ENCODE measurements around the gene PHC2.

Gene PHC2

GRCh38 chr1:33305816-33306652, 124.9 kb downstream of the PHC2 start:
- TF ChIP-seq, protein P1, sequence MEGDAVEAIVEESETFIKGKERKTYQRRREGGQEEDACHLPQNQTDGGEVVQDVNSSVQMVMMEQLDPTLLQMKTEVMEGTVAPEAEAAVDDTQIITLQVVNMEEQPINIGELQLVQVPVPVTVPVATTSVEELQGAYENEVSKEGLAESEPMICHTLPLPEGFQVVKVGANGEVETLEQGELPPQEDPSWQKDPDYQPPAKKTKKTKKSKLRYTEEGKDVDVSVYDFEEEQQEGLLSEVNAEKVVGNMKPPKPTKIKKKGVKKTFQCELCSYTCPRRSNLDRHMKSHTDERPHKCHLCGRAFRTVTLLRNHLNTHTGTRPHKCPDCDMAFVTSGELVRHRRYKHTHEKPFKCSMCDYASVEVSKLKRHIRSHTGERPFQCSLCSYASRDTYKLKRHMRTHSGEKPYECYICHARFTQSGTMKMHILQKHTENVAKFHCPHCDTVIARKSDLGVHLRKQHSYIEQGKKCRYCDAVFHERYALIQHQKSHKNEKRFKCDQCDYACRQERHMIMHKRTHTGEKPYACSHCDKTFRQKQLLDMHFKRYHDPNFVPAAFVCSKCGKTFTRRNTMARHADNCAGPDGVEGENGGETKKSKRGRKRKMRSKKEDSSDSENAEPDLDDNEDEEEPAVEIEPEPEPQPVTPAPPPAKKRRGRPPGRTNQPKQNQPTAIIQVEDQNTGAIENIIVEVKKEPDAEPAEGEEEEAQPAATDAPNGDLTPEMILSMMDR (IDR thresholded peaks at IDR 0.05; ENCODE audit: low read depth, low read length) = no peak
- no peak overlapping the region for H3K4me3 ChIP-seq (ENCODE audit: low read depth, low read length)

- TF ChIP-seq, protein P1 (IDR thresholded peaks at IDR 0.05; ENCODE audit: low read depth, low read length) = no peak
- H3K4me3 ChIP-seq (ENCODE audit: low read depth, low read length) = no peak overlapping the region
Observed at GRCh38 chr1:33305016-33305415, 125.9 kb downstream of the PHC2 start.

DNA sequence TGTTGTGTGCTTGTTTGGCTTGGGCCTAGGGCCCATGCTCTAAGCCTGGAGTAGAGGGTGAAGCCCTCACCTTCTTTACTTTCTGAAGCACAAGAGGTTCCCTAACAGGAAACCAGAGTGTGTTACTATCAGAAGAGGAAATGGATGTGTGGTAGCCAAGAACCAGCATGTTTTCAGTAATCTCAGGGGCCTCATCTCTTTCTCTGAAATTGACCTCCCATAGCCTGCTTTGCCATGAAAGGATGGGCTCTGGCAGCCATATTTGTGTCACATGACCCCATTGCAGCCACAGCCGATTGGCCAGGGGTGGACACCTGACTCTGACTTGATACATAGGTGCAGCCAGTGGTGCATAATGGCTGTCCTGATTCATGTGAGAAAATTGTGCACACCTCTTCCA, 128.6 kb downstream of the PHC2 start:
- TF ChIP-seq, protein P1 (IDR thresholded peaks at IDR 0.05; ENCODE audit: low read depth, low read length) = no peak
- H3K4me3 ChIP-seq (ENCODE audit: low read depth, low read length) = no peak overlapping the region

GRCh38 chr1:33301273-33301984, 129.5 kb downstream of the PHC2 start:
- H3K4me3 ChIP-seq (ENCODE audit: low read depth, low read length) = no peak overlapping the region
- TF ChIP-seq, protein P1 (IDR thresholded peaks at IDR 0.05; ENCODE audit: low read depth, low read length) = no peak

- H3K4me3 ChIP-seq (ENCODE audit: low read depth, low read length) = no peak overlapping the region
- TF ChIP-seq, protein P1 (IDR thresholded peaks at IDR 0.05; ENCODE audit: low read depth, low read length) = no peak
Observed at GRCh38 chr1:33300673-33301072, 130.2 kb downstream of the PHC2 start.

DNA sequence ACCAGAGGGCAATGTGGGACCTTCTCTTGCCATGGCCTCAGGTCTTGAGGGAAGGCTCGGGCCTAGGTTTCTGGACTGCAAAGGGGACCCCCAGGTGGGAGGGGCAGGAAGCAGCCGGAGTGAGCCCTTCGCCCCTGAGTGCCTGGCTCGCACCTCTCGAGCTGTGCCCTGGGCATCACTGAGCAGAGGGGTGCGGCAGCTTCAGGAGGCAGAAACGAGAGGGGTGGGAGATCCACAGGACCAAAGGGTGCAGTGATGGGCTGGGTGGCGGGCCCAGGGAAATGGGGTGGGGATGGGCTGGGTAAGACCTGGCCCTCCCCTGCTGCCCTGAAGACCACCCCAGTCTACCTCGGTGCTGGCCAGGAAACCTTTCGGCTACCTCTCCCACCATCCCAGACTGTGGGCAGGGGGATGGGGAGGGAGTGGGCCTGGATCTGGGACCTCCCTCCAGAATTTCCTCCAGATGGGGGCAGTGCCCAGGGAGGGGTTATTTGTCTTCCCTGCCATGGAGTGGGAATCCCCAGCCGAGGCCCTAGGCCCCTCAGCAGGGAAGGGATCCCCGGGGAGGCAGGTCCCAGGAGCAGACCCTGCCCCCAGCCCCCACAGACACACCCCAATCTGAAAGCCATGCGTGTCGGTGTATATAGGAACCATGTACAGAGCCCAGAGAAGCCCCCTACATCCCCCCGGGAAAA, 131.3 kb downstream of the PHC2 start:
- TF ChIP-seq, protein P1 (IDR thresholded peaks at IDR 0.05; ENCODE audit: low read depth, low read length) = no peak

More for the DNA sequence above, 131.3 kb downstream of the PHC2 start:
- H3K4me3 ChIP-seq (ENCODE audit: low read depth, low read length) = no peak overlapping the region
